Activated T-cell treated with anti-CD3 and anti-CD28 coated beads, Interleukin-2, amount 50 U/mL, for 48 hours (primary cell): ENCODE measurements around the gene IRX4.

Experiments used
- DNase-seq, 2 experiments: peaks; one replicate each; pipeline ENCODE4 v3.0.0-alpha.2; 2020

Gene IRX4

DNA sequence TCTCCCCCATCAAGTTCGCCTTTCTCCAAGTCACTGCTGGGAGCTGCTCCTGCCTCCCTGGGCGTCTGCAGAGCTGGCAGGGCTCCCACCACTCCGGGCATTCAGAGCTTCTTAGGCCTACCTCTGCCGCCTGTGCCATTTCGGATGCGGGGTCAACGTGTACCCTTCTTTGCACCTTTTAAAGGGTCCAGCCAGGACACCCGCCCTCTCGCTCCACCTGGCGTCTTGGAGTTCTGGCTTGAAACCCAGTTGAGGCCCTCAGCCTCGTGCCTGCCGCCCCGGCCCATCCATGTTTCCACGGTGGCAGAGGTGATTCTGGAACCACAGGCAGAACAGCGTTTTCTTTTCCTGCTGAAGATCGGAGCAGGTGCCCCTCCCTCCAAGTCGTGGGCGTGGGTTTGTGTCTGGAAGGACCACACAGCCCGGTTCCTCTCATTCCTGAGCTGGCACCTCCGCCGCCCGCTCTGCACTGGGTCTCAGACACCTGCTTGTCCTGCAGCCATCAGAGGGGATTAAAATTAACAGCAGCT lies 48.6 kb downstream of the IRX4 start:
- no peak for DNase-seq

DNA sequence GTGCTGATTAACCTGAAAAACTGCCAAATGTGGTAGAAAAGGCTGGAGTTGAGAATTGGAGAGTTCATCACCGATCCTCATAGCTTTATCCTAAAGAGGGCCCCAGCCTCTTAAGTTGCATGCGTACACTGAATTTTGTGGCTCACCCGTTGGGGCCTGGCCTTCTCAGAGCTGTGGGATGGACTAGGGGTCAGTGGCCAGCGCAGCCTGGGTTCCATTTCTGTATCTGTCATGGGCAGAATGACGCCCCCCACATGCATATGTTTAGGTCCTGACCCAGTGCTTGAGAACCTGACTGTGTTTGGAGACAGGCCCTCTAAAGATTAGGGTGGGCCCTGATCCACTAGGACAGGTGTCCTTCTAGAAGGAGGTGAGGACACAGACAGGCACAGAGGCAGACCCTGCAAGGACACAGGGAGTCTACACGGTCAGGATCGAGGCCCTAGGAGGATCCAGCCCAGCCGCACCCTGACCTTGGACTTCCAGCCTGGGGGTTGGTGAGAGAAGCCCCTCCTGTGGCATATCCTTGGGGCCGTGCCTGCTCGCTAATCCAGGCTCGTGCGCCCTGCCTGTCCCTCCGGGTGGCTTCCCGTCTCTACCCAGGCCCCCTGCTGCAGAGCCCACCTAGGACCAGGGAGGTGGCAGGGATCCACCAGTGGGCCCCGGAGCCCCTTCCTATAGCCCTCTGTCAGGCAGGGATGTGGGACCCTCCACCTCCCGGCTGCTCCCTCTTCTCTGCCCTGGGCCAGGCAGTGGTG lies 49.3 kb downstream of the IRX4 start:
- DNase-seq: no peak

DNA sequence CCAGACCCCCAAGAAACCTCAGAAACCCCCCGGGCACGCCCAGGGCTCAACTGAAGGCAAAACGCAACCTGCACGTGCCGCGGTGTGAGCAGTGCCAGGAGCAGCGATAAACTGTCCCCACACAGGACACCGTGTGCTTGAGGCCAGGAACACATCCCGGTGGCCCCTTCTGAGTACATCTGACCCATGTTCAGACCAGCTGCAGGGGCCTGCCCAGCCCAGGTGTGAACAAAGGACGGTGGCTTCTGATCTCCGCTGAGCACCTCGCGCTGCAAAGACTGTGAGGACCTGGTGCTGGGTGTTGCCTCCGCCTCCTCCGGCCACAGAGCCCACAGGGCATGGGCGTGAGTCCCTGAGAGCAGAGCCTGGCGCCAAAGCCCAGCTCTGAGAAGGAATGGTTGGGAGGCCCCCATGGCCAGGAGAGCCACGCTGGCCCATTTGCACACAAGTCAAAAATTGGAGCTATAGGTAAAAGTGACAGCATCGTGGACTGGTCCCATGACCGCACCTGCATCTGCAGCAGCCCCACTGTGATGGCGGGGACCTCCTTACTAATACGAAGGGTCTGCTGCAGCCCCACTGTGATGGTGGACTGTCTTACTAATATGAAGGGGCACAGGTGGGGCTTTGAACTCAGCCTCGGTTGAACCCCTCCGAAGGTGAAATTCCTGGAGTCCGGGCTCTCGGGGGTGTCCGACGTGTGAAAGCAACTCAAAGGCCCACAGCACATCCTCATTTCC lies 50.0 kb downstream of the IRX4 start:
- no peak for DNase-seq

DNA sequence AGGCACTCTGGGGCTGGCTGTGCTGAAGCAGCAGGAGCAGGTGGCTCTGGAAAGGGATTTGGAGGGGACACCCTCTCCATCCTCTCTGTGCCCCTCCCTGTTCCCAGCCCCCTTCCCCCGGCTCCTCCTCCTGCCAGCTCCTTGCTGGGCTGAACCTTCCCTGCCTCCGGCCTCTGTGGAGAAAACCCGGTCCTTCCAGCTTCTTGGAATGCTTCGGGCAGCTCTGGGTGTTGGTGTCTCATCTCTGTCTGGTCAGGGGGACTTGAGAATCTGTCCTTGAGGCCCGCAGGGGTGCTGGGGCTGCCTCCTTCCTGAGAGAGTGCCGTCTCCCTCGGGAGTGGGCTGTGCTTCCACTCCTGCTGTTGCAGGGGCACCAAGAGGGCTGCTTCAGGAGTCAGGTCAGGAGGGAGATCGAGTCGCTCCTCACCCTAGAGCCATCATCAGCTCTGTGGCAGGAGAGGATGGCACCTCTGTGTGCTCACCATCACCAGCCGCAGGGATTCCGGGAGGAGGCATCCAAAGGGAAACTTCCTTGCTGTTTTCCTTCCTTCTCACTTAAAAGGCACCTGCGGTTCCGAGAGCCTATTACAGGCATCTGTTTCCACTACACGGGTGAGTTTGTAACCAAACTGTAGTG lies 50.9 kb downstream of the IRX4 start:
- DNase-seq: no peak

DNA sequence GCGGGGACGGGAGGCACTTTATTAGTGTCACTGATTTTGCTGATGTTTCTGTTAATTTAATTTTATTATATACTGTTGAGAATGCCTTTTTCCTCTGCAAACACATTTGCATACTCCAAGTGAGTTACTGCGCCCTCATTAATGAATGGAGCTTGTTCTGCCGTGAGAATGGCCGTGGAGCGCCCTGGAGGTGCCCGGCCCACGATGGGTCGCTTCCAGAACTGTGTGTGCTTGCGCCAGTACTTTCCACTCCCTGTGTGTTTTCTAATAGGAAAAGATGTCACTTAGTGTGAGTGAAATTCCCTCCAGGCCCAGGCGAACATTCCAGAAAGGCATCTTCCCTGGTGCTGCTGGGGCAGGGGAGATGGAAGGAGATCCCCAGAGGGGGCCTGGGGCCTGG lies 51.5 kb downstream of the IRX4 start:
- no peak for DNase-seq

DNA sequence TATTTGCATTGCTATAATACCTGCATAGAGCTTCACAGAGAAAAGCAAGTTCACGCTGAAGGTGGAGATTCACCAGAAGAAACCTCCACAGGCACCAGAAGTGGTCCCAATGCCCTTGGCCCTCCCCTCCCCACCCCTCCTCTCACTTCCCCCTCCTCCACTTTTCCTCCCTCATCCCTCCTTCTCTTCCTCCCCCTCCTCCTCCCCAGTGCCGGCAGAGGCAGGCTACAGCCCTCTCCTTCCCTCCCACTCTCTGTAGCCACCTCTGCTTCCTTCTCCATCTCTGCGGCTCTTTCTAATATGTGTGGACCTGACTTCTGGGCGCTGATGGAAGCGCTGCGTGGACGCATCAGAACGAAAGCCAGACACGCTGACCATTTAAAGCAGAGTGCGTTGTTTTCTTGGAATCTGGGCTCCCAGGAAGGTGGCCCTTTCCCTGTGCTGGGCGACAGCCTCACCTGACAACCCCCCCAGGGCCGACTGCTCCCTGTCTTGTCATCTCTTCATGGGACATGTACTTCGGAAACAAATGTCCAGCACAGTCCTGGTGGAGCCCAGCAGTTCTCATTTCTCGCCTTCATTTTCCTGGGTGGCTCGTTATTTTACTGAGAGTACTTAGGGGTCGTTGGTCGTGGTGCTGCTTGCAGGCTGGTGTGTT lies 52.0 kb downstream of the IRX4 start:
- DNase-seq: no peak

DNA sequence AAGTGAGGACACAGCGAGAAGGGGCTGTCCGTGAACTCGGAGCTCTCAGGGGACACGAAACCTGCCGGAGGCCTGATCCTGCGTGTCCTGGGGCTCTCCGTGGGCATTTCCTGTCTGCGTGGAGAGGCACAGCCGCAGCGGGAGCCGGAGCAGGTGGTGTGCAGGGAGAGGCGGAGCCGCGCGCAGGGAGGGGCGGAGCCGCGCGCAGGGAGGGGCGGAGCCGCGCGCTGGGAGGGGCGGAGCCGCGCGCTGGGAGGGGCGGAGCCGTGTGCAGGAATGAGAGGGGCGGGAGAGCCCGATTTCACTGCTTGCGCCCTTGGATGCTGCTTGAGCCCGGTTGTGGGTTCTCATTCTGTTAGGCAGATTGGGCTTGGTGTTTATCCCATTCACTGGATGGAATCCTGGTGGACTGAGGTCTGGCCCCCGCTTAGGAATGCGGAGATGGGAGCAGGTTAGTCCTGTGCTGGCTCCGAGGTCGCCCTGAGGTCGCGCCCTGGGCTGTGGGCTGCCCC lies 54.8 kb downstream of the IRX4 start:
- peak; percentile 34 to 56 for DNase-seq
